GM23338 (cell line): ENCODE data around the gene MPO. TPM values are rescaled to one million over a fixed set of nuclear protein-coding genes. Genes with fewer than 3 reads are reported as not detected.

Experiments used
- ATAC-seq: fragments of 200-7000 bp; cut with Tn5 transposase; 3 replicates; pipeline ENCODE4 v1.9.1; 2020
- DNase-seq: peaks from one replicate; pipeline ENCODE4 v3.0.0-alpha.2; 2015; ENCODE audit warnings: low spot score
- H2AFZ ChIP-seq: fragments of 200-600 bp; sonication (generic); 2 replicates; pipeline ENCODE4 v1.8.0; 2016; ENCODE audit warnings: antibody characterized with exemption, mild to moderate bottlenecking, moderate library complexity
- H3F3A ChIP-seq: fragments of 200-600 bp; sonication (generic); replicated peaks from 2 replicates; pipeline ENCODE4 v1.8.0; 2017; ENCODE audit warnings: antibody characterized with exemption, mixed run types, low read depth
- H3K27ac ChIP-seq: fragments of 200-600 bp; sonication (generic); 2 replicates; pipeline ENCODE4 v1.6.1; 2016; ENCODE audit warnings: low read depth
- H3K27me3 ChIP-seq: fragments of 200-600 bp; sonication (generic); 2 replicates; pipeline ENCODE4 v1.8.0; 2016; ENCODE audit warnings: mild to moderate bottlenecking, mixed run types, moderate library complexity; ENCODE audit not compliant: insufficient read depth
- H3K36me3 ChIP-seq: fragments of 200-600 bp; sonication (generic); 2 replicates; pipeline ENCODE4 v1.8.0; 2016; ENCODE audit warnings: mild to moderate bottlenecking; ENCODE audit not compliant: insufficient read depth
- H3K4me1 ChIP-seq: fragments of 200-600 bp; sonication (generic); 2 replicates; pipeline ENCODE4 v1.8.0; 2016; ENCODE audit warnings: mild to moderate bottlenecking, moderate library complexity; ENCODE audit not compliant: insufficient read depth
- H3K4me2 ChIP-seq: fragments of 200-600 bp; sonication (generic); 2 replicates; pipeline ENCODE4 v1.7.1; 2017; ENCODE audit warnings: mixed run types
- H3K4me3 ChIP-seq: fragments of 200-600 bp; sonication (generic); 2 replicates; pipeline ENCODE4 v1.6.1; 2016; ENCODE audit warnings: mixed run types
- H3K79me2 ChIP-seq: fragments of 200-600 bp; sonication (generic); replicated peaks from 2 replicates; pipeline ENCODE4 v1.8.0; 2017; ENCODE audit warnings: mild to moderate bottlenecking; ENCODE audit not compliant: insufficient read depth
- H3K9me2 ChIP-seq: fragments of 200-600 bp; sonication (generic); 2 replicates; pipeline ENCODE4 v1.8.0; 2017; ENCODE audit not compliant: insufficient read depth
- H4K20me1 ChIP-seq: fragments of 200-600 bp; sonication (generic); replicated peaks from 2 replicates; pipeline ENCODE4 v1.8.0; 2017; ENCODE audit warnings: mild to moderate bottlenecking; ENCODE audit not compliant: insufficient read depth
- H3K27ac Mint-ChIP-seq: 2 replicates; pipeline ENCODE4 v1.8.0; 2020; ENCODE audit warnings: inconsistent platforms, mild to moderate bottlenecking, moderate library complexity, mixed read lengths
- H3K27me3 Mint-ChIP-seq: 3 replicates; pipeline ENCODE4 v1.8.0; 2022; ENCODE audit warnings: low read depth, mild to moderate bottlenecking, moderate library complexity, mixed read lengths, inconsistent platforms; ENCODE audit not compliant: insufficient read depth, poor library complexity
- H3K36me3 Mint-ChIP-seq: 3 replicates; pipeline ENCODE4 v1.8.0; 2021; ENCODE audit warnings: low read depth, mild to moderate bottlenecking, inconsistent platforms, moderate library complexity, mixed read lengths
- H3K4me1 Mint-ChIP-seq: 3 replicates; pipeline ENCODE4 v1.8.0; 2020; ENCODE audit warnings: mild to moderate bottlenecking, inconsistent platforms, mixed read lengths
- H3K4me3 Mint-ChIP-seq: 3 replicates; pipeline ENCODE4 v1.8.0; 2021; ENCODE audit warnings: moderate library complexity, mild to moderate bottlenecking, inconsistent platforms, mixed read lengths
- H3K9me3 Mint-ChIP-seq: 3 replicates; pipeline ENCODE4 v1.8.0; 2020; ENCODE audit warnings: moderate library complexity, mild to moderate bottlenecking, inconsistent platforms, mixed read lengths
- CTCF ChIP-seq, 2 experiments: fragments of 200-600 bp in 1 of 2; sonication (generic) in 1 of 2; conservative IDR thresholded peaks; 2 replicates each; pipeline versions ENCODE4 v1.5.1 to v1.6.1; 2016 to 2017; ENCODE audit warnings: antibody characterized with exemption in 2 of 2, low read depth in 2 of 2, mild to moderate bottlenecking in 2 of 2, moderate library complexity in 1 of 2
- EZH2phosphoT487 ChIP-seq: fragments of 200-600 bp; sonication (generic); IDR thresholded peaks from one replicate; pipeline ENCODE4 v1.8.1; 2018; ENCODE audit warnings: antibody characterized with exemption; ENCODE audit not compliant: unreplicated experiment
- JUNB ChIP-seq: IDR thresholded peaks from one replicate; pipeline ENCODE4 v1.6.1; 2016; ENCODE audit warnings: antibody characterized with exemption; ENCODE audit not compliant: unreplicated experiment
- NANOG ChIP-seq: IDR thresholded peaks from 2 replicates; pipeline ENCODE4 v1.6.1; 2016; ENCODE audit warnings: antibody characterized with exemption, borderline replicate concordance
- REST ChIP-seq: IDR thresholded peaks from one replicate; pipeline ENCODE4 v1.6.1; 2018; ENCODE audit warnings: antibody characterized with exemption; ENCODE audit not compliant: unreplicated experiment
- ZNF114 ChIP-seq: fragments of 250-450 bp; sonication (Bioruptor Pico); IDR thresholded peaks from 2 replicates; pipeline ENCODE4 v1.5.0; 2020; ENCODE audit warnings: mild to moderate bottlenecking, moderate library complexity
- ZNF331 ChIP-seq: fragments of 250-450 bp; sonication (Bioruptor Pico); IDR thresholded peaks from 2 replicates; pipeline ENCODE4 v1.5.0; 2020; ENCODE audit warnings: low read depth, mild to moderate bottlenecking, moderate library complexity
- polyA plus RNA-seq: library from polyadenylated mRNA; unstranded; fragments of >200 nt; fragmentation: Nextera tagmentation; extraction: Ambion mirVana; gene quantifications from 2 replicates; pipeline ENCODE4 v1.2.1, GENCODE V29; 2016
- total RNA-seq: library from RNA; depleted of rRNA; stranded (reverse); fragments of >200 nt; shearing (Covaris generic); gene quantifications from 2 replicates; pipeline ENCODE4 v1.2.3, GENCODE V29; 2014
- TF ChIP-seq, protein P1 (sequence below): fragments of 250-450 bp; sonication (Bioruptor Pico); IDR thresholded peaks from 2 replicates; pipeline ENCODE4 v1.5.0; 2020; ENCODE audit warnings: mild to moderate bottlenecking, moderate library complexity

The MPO gene
- total and polyA plus RNA-seq, 2 experiments from 2014 or later, result 0.08 TPM; not detected in 1

DNA sequence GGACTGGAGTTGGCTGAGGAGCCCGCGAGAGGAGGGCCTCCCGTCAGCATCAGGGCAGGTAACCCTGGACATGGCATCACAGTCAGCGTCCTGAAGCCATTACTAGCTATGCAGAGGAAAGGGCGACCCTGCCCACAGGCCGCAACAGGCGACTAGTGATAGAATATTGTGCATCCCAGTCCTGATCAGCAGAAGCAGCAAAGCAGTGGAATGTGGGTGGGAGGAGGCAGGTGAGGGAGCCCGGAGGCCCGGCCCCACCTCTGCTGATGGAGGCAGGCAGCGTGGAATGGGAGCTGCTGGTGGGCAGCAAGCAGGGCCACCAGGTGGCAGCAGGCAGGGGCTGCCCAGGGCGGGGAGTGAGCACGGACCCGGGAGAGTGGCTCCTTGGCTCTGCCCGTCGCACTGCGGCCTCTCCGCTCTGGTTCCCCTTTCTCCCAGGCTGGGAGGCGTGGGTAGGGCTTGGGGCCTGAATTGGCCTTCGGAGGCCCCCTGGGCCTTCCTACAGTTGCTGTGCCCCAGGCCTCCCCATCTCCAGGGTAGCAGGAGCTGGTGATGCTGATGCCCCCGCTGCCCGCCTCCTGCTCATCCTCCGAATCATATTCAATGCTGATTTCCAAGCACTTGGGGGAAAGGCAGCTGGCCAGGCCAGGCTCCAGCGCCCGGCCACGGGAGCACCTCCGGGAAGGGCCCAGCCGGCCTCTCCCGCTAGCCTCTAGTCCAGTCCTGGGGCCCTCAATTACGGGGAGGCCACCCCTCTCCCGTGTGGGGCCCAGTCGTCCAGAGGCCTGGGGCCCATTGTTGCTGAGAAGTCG lies 27.6 kb upstream of the MPO start:
- no peaks in the 10 kb centered on the region for H3K36me3 Mint-ChIP-seq
- Histone ChIP-seq H3K4me3 (no peak overlapping the region), H3K9me2 (no peaks in the 10 kb centered on the region), H2AFZ (peak overlapping the region; percentile 74; the same call in 1 of the 2 replicates), H3K4me2 (peak overlapping the region; percentile 20; the same call in 1 of the 2 replicates), H3K36me3 (no peaks in the 10 kb centered on the region), H3K27ac (no peak overlapping the region), H3K79me2 (no peaks in the 10 kb centered on the region), H3K27me3 (no peaks in the 10 kb centered on the region), H4K20me1 (no peaks in the 10 kb centered on the region), H3F3A (no peaks in the 10 kb centered on the region), H3K4me1 (peaks cover 9% of the 10 kb centered on the region)
- H3K27ac Mint-ChIP-seq, result no peak overlapping the region
- peaks cover 25% of the 10 kb centered on the region for H3K4me1 Mint-ChIP-seq
- H3K4me3 Mint-ChIP-seq, result no peak overlapping the region
- no peaks in the 10 kb centered on the region for H3K9me3 Mint-ChIP-seq
- DNase-seq, result peak; percentile 86
- TF ChIP-seq CTCF (conservative IDR thresholded peaks at IDR 0.05; ENCODE audit: low read depth in 2 of 2) (peak; percentile 63 to 89), JUNB (no peak)
- ATAC-seq, result peak; percentile 85
- H3K27me3 Mint-ChIP-seq, result peaks cover 5% of the 10 kb centered on the region

GRCh38 chr17:58307468-58308172 lies 26.9 kb upstream of the MPO start:
- H3K9me3 Mint-ChIP-seq, result no peaks in the 10 kb centered on the region
- ATAC-seq (no peak), DNase-seq (no peak)
- TF ChIP-seq ZNF114 (CRISPR knock-in tag) (no peak), ZNF331 (CRISPR knock-in tag) (no peak), REST (no peak), NANOG (no peak), EZH2phosphoT487 (no peak)
- TF ChIP-seq, protein P1, sequence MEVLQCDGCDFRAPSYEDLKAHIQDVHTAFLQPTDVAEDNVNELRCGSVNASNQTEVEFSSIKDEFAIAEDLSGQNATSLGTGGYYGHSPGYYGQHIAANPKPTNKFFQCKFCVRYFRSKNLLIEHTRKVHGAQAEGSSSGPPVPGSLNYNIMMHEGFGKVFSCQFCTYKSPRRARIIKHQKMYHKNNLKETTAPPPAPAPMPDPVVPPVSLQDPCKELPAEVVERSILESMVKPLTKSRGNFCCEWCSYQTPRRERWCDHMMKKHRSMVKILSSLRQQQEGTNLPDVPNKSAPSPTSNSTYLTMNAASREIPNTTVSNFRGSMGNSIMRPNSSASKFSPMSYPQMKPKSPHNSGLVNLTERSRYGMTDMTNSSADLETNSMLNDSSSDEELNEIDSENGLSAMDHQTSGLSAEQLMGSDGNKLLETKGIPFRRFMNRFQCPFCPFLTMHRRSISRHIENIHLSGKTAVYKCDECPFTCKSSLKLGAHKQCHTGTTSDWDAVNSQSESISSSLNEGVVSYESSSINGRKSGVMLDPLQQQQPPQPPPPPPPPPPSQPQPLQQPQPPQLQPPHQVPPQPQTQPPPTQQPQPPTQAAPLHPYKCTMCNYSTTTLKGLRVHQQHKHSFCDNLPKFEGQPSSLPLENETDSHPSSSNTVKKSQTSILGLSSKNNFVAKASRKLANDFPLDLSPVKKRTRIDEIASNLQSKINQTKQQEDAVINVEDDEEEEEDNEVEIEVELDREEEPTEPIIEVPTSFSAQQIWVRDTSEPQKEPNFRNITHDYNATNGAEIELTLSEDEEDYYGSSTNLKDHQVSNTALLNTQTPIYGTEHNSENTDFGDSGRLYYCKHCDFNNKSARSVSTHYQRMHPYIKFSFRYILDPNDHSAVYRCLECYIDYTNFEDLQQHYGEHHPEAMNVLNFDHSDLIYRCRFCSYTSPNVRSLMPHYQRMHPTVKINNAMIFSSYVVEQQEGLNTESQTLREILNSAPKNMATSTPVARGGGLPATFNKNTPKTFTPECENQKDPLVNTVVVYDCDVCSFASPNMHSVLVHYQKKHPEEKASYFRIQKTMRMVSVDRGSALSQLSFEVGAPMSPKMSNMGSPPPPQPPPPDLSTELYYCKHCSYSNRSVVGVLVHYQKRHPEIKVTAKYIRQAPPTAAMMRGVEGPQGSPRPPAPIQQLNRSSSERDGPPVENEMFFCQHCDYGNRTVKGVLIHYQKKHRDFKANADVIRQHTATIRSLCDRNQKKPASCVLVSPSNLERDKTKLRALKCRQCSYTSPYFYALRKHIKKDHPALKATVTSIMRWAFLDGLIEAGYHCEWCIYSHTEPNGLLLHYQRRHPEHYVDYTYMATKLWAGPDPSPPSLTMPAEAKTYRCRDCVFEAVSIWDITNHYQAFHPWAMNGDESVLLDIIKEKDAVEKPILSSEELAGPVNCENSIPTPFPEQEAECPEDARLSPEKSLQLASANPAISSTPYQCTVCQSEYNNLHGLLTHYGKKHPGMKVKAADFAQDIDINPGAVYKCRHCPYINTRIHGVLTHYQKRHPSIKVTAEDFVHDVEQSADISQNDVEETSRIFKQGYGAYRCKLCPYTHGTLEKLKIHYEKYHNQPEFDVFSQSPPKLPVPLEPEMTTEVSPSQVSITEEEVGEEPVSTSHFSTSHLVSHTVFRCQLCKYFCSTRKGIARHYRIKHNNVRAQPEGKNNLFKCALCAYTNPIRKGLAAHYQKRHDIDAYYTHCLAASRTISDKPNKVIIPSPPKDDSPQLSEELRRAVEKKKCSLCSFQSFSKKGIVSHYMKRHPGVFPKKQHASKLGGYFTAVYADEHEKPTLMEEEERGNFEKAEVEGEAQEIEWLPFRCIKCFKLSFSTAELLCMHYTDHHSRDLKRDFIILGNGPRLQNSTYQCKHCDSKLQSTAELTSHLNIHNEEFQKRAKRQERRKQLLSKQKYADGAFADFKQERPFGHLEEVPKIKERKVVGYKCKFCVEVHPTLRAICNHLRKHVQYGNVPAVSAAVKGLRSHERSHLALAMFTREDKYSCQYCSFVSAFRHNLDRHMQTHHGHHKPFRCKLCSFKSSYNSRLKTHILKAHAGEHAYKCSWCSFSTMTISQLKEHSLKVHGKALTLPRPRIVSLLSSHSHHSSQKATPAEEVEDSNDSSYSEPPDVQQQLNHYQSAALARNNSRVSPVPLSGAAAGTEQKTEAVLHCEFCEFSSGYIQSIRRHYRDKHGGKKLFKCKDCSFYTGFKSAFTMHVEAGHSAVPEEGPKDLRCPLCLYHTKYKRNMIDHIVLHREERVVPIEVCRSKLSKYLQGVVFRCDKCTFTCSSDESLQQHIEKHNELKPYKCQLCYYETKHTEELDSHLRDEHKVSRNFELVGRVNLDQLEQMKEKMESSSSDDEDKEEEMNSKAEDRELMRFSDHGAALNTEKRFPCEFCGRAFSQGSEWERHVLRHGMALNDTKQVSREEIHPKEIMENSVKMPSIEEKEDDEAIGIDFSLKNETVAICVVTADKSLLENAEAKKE (CRISPR knock-in tag), result no peak

More at GRCh38 chr17:58307468-58308172, 26.9 kb upstream of the MPO start:
- Mint-ChIP-seq H3K36me3 (no peaks in the 10 kb centered on the region), H3K27me3 (peaks cover 5% of the 10 kb centered on the region), H3K4me1 (peaks cover 28% of the 10 kb centered on the region), H3K4me3 (no peak overlapping the region; the same call in 2 of the 3 replicates), H3K27ac (no peak overlapping the region)
- H3K27ac ChIP-seq, result no peak overlapping the region
- no peaks in the 10 kb centered on the region for H3F3A ChIP-seq
- no peaks in the 10 kb centered on the region for H3K79me2 ChIP-seq
- no peaks in the 10 kb centered on the region for H3K9me2 ChIP-seq
- peak overlapping the region; percentile 20; the same call in 1 of the 2 replicates for H3K4me2 ChIP-seq
- no peaks in the 10 kb centered on the region for H3K27me3 ChIP-seq
- no peaks in the 10 kb centered on the region for H3K36me3 ChIP-seq
- H3K4me3 ChIP-seq, result no peak overlapping the region
- H3K4me1 ChIP-seq, result peaks cover 13% of the 10 kb centered on the region
- H2AFZ ChIP-seq, result 0 out of 2 replicates have a peak overlapping the region, but pooled peaks have one; percentile 72
- H4K20me1 ChIP-seq, result no peaks in the 10 kb centered on the region
